GM19023 (cell line): ENCODE measurements around the gene MAFB.
"Not testable (repeated sequence)": the region's sequence is repeated elsewhere in the genome, so short reads cannot be mapped to it uniquely, and the experiment has no call there.

Experiments used
- ATAC-seq: cut with Tn5 transposase; IDR thresholded peaks from one replicate; pipeline ENCODE4 v1.9.1; 2021; ENCODE audit warnings: mild to moderate bottlenecking, moderate library complexity; ENCODE audit not compliant: unreplicated experiment

Gene MAFB

DNA sequence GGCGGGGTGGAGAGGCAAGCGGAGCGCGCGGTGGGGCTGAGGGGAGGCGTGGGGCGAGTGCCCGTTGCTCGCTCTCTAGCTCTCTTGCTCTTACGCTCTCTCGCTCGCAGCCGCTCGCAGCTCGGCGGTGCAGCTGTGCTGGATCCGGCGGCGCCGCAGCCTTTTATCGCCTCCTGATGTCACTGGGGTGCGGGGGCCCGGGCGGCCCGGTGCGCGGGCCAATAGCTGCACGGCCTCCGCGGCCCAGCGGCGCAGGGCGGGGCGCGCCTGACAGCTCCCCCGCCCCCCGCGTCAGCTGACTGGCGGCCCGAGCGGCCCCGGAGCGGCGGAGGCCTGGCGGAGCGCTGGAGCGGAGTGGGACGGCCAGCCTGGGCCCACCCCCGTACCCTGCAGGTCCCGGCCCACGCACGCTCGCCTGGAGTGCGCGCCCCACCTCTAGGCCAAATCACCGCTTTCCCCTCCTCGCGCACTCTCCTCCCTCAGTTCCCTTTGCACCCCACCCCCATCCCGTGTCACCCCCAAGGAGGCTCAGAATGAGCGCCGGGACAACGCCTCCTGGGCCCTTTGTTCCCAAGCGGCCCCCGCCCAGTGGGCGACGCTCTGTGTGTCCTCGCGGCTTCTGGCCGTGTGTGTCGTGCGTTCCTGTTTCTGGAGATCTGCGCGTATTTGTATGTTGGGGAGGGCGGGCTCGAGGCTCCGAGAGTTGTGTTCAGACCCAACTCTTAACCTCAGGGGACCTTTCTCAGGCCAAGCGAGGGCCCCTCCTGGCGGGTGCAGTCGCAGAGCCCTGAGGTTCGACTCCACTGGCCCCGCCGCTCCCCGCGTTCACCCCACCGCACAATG is at the start of gene MAFB:
Gene MAFB (minus strand): TSS at position 137 of the 843 bp plus-strand sequence. CDS start 386 bp downstream, outside the sequence.
- ATAC-seq, result no peak

DNA sequence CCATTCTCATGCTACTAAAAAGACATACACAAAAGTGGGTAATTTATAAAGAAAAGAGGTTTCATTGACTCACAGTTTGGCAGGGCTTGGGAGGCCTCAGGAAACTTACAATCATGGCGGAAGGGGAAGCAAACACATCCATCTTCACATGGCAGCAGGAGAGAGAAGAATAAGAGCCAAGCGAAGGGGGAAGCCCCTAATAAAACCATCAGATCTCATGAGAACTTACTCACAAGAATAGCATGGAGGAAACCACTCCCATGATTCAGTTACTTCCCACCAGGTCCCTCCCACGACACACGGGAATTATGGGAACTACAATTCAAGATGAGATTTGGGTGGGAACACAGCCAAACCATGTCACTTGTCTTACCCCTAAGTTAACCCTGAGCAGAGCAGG is 47.4 kb upstream of the MAFB start:
- ATAC-seq, result not testable (repeated sequence)

DNA sequence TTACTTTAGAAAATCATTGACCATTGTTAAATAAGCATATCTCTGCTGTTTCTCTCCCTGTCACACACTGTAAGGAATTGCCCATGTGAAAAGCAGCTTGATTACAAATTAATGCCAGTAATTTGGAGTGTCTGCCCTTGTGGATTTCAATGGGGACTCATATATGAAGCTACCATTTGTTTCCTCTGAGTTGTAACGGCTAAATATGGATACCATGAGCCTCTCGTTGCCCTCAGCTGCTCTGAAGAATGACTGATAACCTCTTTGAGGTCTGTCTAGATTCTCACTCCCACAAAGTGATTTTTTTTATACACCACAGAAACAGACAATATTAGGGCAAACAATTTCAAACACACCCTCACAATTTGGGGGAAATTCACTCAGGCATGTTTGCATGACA is 40.0 kb upstream of the MAFB start:
- no peak for ATAC-seq

DNA sequence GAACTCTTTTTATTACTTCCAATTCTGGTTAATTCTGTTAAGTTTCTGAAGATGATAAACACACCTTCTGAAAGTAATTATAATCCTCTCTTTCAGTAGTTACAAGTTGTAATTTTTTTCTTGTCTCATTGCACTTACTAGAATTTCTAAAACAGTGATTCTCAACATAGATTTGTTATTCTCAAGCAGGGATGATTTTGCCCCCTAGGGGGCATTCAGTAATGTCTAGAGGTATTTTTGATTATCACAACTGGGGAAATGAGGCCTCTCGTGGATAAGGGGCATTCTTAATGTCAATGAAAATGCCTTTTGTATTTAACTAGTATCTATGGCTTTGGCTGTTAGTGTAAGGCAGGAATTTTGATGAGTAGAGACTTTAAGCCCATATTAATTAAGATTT is 39.4 kb upstream of the MAFB start:
- no peak for ATAC-seq

DNA sequence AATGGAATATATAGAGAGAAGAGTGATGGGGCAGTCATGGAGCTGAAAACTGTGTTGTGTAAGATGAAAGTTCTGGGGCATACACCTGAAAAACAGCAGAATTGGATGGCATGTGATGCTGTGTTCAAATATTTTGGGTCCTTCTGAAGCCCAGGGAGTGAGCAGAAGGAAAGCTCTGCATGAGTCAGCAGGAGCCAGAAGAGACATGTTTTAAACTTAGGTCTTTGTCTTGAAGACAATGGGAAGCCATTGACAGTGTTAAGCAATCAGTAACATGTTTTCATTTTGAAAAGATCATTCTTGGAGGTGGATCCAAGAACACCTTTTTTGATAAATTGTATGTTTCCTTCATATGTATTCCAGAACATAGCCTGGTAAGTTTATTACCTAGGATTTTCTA is 38.9 kb upstream of the MAFB start:
- ATAC-seq, result no peak

DNA sequence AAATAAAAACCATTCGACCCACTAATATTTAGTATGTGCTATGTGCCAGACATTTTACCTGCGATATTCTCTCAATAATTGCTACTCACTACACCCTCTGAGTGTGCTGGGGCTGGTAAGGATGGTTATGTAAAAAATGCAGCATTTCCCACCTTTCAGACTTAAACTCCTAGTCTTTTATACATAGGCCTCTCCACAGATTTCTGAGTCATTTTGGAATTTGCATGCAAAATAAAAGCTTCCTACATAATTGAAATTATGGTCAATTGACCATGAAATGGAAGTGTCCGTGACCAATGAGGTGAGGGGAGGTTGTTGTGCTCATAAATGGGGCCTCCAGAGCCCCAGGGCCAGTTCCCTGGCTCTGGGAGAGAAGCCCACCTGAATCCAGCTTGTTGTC is 37.7 kb upstream of the MAFB start:
- ATAC-seq, result no peak

DNA sequence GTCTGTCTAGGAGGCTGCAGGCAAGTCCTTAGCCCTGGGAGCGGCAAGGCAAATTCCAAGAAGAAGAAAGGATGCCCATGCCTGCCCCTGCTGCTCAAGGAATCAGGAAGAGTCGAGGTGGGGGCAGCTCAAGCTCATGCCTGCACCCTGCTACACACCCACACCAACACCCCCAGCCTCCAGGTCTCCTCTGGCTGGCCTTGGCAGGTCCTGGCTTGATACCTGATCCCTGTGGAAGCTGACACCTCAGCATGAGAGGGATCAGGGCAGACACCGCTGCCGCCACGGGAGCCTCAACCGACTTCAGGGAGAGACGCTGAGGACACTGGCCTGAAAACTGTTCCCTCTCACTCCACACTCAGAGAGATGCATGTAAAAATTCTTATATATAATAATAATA is 35.5 kb upstream of the MAFB start:
- no peak for ATAC-seq

DNA sequence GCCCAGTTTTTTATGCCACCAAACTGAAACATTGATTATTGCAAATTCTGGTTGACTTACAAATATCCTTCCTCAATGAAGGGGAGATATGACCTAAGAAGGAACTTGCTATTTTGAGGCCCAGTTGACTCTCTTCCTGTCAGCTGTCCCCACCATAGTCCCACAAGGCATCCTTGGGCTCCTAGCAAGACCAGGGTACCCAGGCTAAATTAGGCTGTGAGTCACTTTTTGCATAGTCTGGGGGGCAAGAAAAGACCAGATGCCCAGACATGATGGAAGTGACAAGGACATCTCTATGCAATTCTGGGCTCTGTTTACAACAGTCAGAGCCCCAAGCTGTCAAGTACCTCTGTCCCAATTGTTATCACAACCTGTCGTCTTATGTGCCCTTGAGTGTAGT is 31.8 kb upstream of the MAFB start:
- ATAC-seq, result no peak

DNA sequence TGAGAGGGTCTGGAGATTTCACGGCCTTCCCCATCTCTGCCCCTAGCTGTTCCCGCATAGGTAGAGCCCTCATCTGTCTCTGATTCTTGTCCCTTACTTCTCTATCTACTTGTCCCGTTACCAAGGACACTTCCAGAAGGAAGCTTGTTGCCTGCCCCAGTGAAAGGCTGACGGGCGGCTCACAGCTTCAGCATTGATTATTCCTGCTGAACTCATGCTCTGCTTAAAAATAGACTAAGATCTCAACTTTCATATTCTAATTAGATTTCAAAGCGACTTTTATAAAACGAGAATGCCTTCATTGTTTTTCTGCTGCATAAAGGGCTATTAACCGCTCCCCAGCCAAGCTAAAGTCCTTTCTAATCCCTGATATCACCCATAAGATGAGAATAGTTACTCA is 31.1 kb upstream of the MAFB start:
- no peak for ATAC-seq

DNA sequence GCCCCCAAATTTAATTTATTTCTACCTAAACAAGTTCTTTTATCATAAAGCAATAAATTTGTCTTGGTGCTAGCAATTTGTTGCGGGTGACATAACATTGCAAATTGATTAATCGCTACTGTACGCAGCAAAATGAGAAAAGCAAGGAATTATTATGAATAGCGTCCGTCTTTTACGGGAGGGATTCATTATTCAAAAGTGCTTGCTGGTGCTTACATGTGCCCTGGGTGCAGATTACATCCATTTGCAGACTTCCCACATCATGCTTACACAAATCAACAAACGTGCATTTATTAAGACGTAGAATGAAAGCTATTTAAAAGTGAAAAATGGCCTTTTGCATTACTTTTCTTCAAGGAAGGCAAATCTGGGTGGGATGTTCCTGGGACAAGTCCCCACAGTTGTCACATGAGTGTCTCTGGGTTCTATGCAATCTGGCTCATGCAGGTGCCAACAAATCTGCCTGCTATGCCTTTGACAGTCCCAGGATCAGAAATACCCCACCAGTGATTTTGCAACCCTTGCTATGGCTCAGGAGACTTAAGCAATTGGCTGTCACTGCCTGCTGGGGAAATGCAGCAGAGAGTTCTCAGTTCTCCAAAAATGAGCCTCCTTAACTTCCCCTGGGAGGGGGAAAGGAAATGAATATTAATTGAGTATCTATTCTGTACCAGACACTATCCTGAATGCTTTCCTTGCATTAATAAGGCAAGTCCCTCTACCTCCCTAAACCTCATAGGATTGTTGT is 30.1 kb upstream of the MAFB start:
- no peak for ATAC-seq

DNA sequence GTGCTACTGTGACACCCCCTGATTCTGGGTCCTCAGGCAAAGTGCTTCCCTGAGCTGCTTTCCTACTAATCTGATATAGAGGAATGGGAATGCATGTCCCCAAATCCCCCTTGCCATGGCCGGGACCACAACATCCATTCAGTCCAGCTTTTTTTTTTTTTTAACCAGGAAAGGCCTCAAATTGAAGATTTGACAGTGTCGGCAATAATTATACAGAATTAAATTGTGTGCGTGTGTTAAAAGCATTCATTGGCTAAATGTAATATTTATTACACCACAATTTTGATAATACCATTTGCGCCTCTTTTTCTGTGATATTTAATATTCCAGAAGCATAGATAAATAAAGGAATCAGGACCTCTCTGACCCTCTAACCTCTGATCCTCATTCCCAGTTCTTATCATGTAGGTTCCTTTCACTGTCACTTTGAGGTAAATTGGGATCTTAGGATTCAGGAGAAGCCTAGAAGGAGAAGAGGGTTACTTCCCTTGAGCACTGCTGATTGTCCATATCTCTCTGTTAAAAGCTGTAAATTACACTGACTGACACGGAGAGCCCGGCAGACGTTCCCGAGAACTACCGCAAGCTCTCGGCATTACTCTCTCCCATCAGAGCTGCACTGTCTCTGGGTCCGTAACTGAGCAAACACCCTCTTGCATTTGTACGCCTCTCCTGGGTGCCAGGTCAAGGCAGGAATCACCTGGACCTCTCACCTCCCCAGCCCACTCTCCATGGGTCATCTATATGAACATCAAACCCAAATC is 29.4 kb upstream of the MAFB start:
- ATAC-seq, result no peak

DNA sequence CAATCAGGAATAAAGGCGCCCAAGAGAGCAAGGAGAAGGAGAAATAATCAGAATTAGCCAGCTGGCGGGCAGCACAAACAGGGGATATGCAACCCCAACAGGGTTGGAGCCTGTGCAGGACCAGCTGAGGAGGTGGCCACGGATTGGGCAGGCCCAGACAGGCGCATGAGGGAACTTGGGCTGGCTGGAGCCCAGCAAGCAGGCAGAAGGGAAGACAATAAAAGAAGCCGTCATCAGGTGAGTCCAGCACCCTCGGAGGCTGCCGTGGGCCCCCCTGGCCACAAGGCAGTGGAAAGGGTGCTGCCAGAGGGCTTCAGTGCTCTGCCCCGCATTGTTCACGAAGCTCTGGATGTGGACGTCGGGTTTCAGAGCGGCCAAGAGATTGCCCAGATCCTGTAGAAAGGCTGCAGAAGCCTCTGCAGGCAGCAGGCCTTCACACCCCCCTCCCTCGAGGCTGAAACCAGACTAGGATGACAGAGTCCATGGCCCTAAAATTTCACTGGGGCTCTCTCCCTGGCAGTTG is 28.4 kb upstream of the MAFB start:
- ATAC-seq, result no peak

DNA sequence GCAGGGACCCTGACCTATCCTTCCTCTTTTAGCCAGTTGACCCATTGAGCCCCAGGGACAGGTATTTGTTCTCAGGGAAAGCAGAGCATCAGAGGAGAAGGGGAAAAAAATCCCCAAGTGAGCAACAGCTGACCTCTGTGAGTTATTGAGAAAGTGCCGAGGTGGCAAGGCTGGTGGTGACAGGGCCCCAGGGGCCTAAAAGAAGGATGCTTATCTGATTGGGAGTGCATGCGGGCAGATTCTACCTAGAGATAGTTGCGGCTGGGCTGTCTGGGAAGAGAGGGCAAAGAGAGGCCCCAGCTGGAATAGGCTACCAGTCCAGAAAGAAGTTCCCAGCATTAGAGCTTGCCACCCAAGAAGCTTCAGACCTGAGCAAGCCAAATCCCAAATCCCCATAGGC is 26.5 kb upstream of the MAFB start:
- ATAC-seq, result no peak

DNA sequence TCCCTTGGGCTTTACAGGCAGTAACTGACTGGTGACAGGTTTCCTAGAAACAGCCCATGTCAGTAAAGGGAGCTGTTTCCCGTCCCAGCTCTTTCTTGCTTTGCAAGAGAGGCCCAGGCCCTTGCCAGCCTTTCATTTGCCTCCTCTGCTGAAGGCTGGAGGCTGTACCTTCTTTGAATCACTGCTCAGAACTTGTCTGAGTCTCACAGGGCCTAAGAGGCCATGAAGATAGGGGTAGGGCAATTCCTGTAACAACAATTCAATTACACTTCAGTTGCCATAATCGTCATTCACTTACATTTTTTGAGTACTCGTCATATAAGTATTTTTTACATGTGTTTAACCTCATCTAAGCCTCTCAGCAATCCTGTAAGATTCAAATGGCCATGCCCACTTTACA is 25.9 kb upstream of the MAFB start:
- ATAC-seq, result no peak

DNA sequence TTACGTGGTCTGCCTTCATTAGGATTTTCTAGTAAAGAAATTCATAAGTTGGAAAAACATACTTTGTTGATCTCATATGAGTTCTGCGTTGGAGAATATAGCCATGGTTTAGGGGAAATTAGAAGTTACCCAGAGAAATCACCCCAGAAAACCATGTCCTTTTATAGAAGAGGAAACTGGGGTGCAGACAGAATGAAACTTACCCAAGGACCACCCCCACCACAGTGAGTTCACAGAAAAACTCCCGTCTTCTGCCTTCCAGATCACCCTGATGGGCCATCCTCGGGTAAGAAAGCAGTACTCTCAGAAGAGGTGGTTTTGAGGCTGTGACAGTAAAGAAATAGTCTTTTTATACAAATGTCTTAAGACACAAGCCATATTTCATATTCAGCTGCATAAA is 25.1 kb upstream of the MAFB start:
- no peak for ATAC-seq

DNA sequence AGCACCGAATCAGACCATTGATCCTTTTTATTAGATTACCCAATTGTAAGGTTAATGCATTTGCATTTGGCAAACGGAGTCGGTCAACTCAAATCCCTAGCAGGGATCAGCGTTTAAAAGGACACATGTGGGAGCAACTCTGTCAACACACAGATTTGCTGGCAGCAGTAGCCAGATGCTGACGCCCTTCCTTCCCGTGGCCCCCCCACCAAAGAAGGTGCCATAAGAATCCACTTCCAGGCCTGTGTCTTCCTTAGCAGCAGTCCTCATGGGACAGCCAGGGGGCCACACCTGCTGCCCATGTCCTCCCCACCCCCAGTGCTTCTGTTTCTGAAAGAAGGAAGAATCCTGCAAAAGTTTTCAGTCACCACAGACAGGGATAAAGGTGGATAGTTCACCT is 24.5 kb upstream of the MAFB start:
- ATAC-seq, result no peak

DNA sequence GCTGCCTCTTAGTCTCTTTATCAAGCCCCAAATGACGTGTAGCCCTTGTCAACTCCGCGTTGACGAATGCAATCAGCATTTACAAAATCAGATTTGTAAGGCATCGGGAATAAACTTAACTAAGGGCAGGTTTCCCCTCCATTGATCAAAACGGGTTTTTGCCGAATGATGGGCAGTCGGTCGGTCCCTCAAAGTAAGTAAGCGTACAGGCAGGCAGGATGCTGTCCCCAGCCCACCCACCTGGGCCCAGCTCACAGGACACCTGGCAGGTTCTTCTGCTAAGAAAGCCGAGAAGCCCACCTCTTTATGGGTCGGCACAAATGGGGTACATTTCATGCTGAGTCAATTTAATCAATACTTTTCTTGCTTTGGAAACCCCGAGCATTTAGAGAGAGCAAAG is 22.0 kb upstream of the MAFB start:
- ATAC-seq, result no peak

DNA sequence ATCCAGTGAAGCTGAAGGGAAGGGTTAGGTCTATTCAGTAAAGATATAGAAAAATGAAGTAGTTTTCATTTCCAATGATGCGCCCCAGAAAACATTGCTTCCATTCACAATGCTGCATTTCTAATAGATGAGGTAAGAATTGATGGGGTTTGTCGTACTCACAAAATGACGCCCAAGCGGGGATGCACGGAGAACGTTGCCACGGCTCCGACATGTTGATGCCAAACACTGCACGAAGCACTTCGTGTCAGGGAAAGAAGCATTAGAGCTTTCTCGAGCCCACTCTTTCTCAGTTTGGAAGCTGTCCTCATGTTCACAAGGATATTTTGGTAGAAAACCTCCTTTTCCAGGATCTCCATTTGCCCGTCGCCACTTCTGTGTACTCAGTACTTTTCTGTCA is 21.6 kb upstream of the MAFB start:
- ATAC-seq, result no peak

DNA sequence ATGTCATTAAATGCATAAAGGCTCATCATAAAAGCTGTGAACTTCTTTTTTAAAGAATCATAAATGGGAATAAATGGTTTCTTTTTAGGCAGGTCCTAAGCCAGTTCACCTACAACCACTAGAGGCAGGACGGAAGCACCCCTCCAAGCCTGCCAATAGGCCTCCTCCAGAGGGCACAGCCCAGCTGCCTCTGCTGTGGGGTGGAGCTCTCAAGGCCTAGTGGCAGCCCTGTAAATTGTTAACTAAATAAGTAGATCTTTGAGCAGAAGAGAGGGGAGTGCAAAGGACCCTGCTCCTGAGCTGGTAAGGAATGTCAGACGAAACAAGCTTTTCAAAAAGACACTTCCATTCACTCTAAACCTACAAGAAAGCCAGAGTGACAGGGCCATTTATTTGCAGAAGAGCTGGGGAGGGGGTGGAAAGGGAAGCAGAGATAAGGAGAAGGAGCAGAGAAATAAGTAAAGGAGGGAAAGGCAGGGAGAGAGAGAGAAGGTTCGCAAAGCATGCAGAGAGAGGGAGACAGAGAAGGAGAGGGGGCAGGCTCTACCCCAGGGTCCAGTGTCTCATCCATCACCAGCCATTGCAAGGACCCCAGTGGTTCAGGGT is 18.0 kb upstream of the MAFB start:
- no peak for ATAC-seq

DNA sequence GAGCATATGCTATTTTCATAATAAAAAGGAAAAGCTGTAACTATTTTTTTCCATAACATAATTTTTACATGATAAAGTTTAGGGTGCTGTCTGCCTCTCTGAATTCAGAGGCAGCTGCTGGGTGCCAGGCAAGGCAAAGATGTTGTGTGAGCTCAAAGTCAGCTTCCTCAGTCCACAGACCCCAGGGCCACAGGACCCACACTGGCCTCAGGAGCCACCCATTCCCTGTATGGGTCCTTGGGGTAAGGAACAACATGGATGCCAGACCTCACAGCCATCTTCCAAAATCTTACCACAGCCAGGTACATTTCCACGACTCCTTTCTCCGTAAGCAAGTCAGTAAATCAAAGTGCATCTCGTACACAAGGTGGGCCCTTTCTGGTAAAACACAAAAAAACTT is 16.4 kb upstream of the MAFB start:
- no peak for ATAC-seq

DNA sequence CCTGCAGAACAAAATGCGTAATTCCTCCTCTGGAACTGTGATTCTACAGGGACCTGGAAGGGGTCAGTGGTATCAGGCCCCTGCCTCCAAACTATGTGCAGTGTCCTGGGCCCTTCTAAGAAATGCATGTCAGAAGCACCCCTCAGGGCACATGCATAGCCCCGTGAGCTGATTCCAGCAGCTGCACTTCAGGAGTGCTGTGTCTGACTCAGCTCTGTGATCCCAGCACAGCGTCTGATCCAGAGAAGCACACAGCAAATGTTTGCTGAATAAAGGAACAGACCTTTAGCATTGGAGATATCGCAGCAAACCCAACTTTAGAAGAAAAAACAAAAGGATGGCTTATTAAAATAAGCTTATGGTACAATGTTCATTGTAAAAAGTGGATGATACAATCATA is 15.8 kb upstream of the MAFB start:
- ATAC-seq, result no peak
